Natural killer cell (primary cell): ENCODE data around the gene DCAF8. TPM values are rescaled to one million over a fixed set of nuclear protein-coding genes. Genes with fewer than 3 reads are reported as not detected.

ENCODE experiments used
- ATAC-seq, 3 donors: fragments of 150-1000 bp in 2 of 3; fragments of 200-7000 bp in 1 of 3; cut with Tn5 transposase; 1 replicate in 1 of 3; 2 replicates in 2 of 3; pipeline ENCODE4 v1.10.0; 2021; ENCODE audit warnings: mild to moderate bottlenecking in 2 of 3, moderate library complexity in 2 of 3
- DNase-seq, 2 donors: peaks; one replicate each; pipeline versions ENCODE4 v3.0.0 to v3.0.0-alpha.2; 2013 to 2021; ENCODE audit warnings: mixed read lengths in 1 of 2
- H3K27ac ChIP-seq: one replicate; pipeline ENCODE4 v1.5.1; 2013; ENCODE audit warnings: mild to moderate bottlenecking, low read length
- H3K27me3 ChIP-seq: one replicate; pipeline ENCODE4 v1.6.1; 2013; ENCODE audit warnings: low read length; ENCODE audit not compliant: control insufficient read depth, insufficient read depth
- H3K36me3 ChIP-seq: one replicate; pipeline ENCODE4 v1.6.1; 2013; ENCODE audit warnings: low read length; ENCODE audit not compliant: control insufficient read depth, insufficient read depth
- H3K4me1 ChIP-seq: one replicate; pipeline ENCODE4 v1.6.1; 2013; ENCODE audit warnings: low read length; ENCODE audit not compliant: control insufficient read depth, insufficient read depth
- H3K4me3 ChIP-seq: one replicate; pipeline ENCODE4 v1.5.1; 2013; ENCODE audit warnings: low read length
- H3K9me3 ChIP-seq: one replicate; pipeline ENCODE4 v1.6.1; 2013; ENCODE audit warnings: low read length; ENCODE audit not compliant: control insufficient read depth, insufficient read depth
- H3K27ac Mint-ChIP-seq, 2 donors: one replicate each; pipeline ENCODE4 v1.8.0; 2022; ENCODE audit warnings: mild to moderate bottlenecking in 2 of 2, mixed read lengths in 2 of 2, moderate library complexity in 1 of 2
- H3K27me3 Mint-ChIP-seq, 2 donors: one replicate each; pipeline ENCODE4 v1.8.0; 2022; ENCODE audit warnings: low read depth in 2 of 2, mixed read lengths in 2 of 2
- H3K36me3 Mint-ChIP-seq: one replicate; pipeline ENCODE4 v1.8.0; 2022; ENCODE audit warnings: mixed read lengths
- H3K4me1 Mint-ChIP-seq, 2 donors: one replicate each; pipeline ENCODE4 v1.8.0; 2022; ENCODE audit warnings: mixed read lengths in 2 of 2
- H3K4me3 Mint-ChIP-seq: one replicate; pipeline ENCODE4 v1.8.0; 2022; ENCODE audit warnings: mild to moderate bottlenecking, moderate library complexity, mixed read lengths
- H3K9me3 Mint-ChIP-seq, 2 donors: one replicate each; pipeline ENCODE4 v1.8.0; 2022; ENCODE audit warnings: mixed read lengths in 2 of 2
- CTCF ChIP-seq: fragments of 200-600 bp; IDR thresholded peaks from one replicate; pipeline ENCODE4 v1.8.0; 2022; ENCODE audit warnings: antibody characterized with exemption
- WGBS: methylation state at CpG from one replicate; pipeline ENCODE4 v1.1.7; 2013; ENCODE audit warnings: missing lambda C conversion rate; ENCODE audit not compliant: insufficient coverage; 5-methylcytosine and 5-hydroxymethylcytosine counted together
- intact Hi-C: fragments of 100-400 bp; cut with micrococcal nuclease; formaldehyde crosslinking; loops from one replicate; pipeline ENCODE4 v1.14.2; 2022
- total RNA-seq, 4 donors: library from RNA; stranded (reverse); fragments of 120-200 nt in 1 of 4; gene quantifications; one replicate each; pipeline versions ENCODE4 v1.2.3 to v1.2.4, GENCODE V29; 2013 to 2022

DCAF8 gene
- total RNA-seq, 3 donors from 2014 or later (not counting 1 experiment from before 2014, with no cell fraction given) = 189 to 201 (median 189) TPM

GRCh38 chr1:160256396-160257046 lies 5.8 kb downstream of the DCAF8 start:
- Mint-ChIP-seq H3K4me3 (no peak overlapping the region), H3K36me3 (no peaks in the 10 kb centered on the region), H3K27ac (no peak overlapping the region), H3K27me3 (no peaks in the 10 kb centered on the region), H3K9me3 (no peaks in the 10 kb centered on the region), H3K4me1 (peaks cover 26% of the 10 kb centered on the region in 2 donors)
- Histone ChIP-seq H3K9me3 (no peaks in the 10 kb centered on the region), H3K36me3 (peaks cover 11% of the 10 kb centered on the region), H3K4me3 (no peak overlapping the region), H3K27me3 (no peaks in the 10 kb centered on the region), H3K27ac (no peak overlapping the region), H3K4me1 (peaks cover 6% of the 10 kb centered on the region)
- intact Hi-C loops = no loop called here
- DNase-seq (no peak), ATAC-seq (no peak)
- no peak for TF ChIP-seq CTCF
- 71% methylated on average over 2 of the region's 3 CpGs for WGBS

- no peaks in the 10 kb centered on the region for H3K27me3 ChIP-seq
- H3K9me3 ChIP-seq = no peaks in the 10 kb centered on the region
- no peak overlapping the region for H3K27ac ChIP-seq
- Mint-ChIP-seq H3K27me3 (no peaks in the 10 kb centered on the region), H3K4me3 (no peak overlapping the region), H3K9me3 (no peaks in the 10 kb centered on the region), H3K4me1 (peaks cover 23 to 24% of the 10 kb centered on the region in 2 donors), H3K27ac (no peak overlapping the region), H3K36me3 (no peaks in the 10 kb centered on the region)
- ATAC-seq (no peak), DNase-seq (no peak)
- H3K36me3 ChIP-seq = peaks cover 11% of the 10 kb centered on the region
- intact Hi-C loops = no loop called here
- H3K4me1 ChIP-seq = peaks cover 3% of the 10 kb centered on the region
- WGBS = 99% methylated on average over 4 of the region's 4 CpGs
- no peak overlapping the region for H3K4me3 ChIP-seq
- no peak for TF ChIP-seq CTCF
These were observed 6.5 kb downstream of the DCAF8 start for GRCh38 chr1:160255781-160256300.

- Mint-ChIP-seq H3K9me3 (no peaks in the 10 kb centered on the region), H3K27me3 (no peaks in the 10 kb centered on the region), H3K36me3 (no peaks in the 10 kb centered on the region), H3K27ac (peak overlapping the region; percentile 2 to 76), H3K4me3 (no peak overlapping the region), H3K4me1 (peaks cover 6 to 26% of the 10 kb centered on the region in 2 donors)
- peak; percentile 61 for TF ChIP-seq CTCF
- Histone ChIP-seq H3K27me3 (no peaks in the 10 kb centered on the region), H3K36me3 (peaks cover 12% of the 10 kb centered on the region), H3K27ac (no peak overlapping the region), H3K4me1 (no peaks in the 10 kb centered on the region), H3K9me3 (no peaks in the 10 kb centered on the region), H3K4me3 (no peak overlapping the region)
- peak; percentile 87 to 99 (median 93) for ATAC-seq
- 88% methylated on average over 5 of the region's 5 CpGs for WGBS
- intact Hi-C loops = loop anchor here (1.0 to 2.0 kb wide), 2 partner anchors 59 to 143 kb away; no protein-coding TSS in a partner anchor
- DNase-seq = peak; percentile 33 to 79
These were observed 10.4 kb downstream of the DCAF8 start for GRCh38 chr1:160251687-160252526.
